Kidney epithelial cell (primary cell): Measurements from ENCODE around the gene LHPP. TPM values are rescaled to one million over a fixed set of nuclear protein-coding genes. Genes with fewer than 3 reads are reported as not detected.

ENCODE experiments used
- DNase-seq: peaks from one replicate; pipeline ENCODE4 v3.0.0-alpha.2; 2010; ENCODE audit warnings: low read depth
- H3K27me3 ChIP-seq: 2 replicates; pipeline ENCODE4 v1.6.0; 2011; ENCODE audit warnings: low read length; ENCODE audit not compliant: control insufficient read depth, insufficient read depth
- H3K36me3 ChIP-seq: 2 replicates; pipeline ENCODE4 v1.5.1; 2011; ENCODE audit warnings: low read length; ENCODE audit not compliant: control insufficient read depth, insufficient read depth
- H3K4me3 ChIP-seq: 2 replicates; pipeline ENCODE4 v1.5.1; 2011; ENCODE audit warnings: low read depth, mild to moderate bottlenecking, control low read depth, low read length
- total RNA-seq: library from RNA; depleted of rRNA; stranded (reverse); fragments of >200 nt; gene quantifications from 2 replicates; pipeline ENCODE4 v1.2.3, GENCODE V29; 2015
- TF ChIP-seq, protein P1 (sequence below): IDR thresholded peaks from 2 replicates; pipeline ENCODE4 v1.5.1; 2011; ENCODE audit warnings: mild to moderate bottlenecking, moderate library complexity, low read length, control low read depth, inconsistent platforms; ENCODE audit not compliant: insufficient read depth, poor library complexity, severe bottlenecking

Gene LHPP
- total RNA-seq, 1 donor from 2014 or later, result 6.3 TPM

DNA sequence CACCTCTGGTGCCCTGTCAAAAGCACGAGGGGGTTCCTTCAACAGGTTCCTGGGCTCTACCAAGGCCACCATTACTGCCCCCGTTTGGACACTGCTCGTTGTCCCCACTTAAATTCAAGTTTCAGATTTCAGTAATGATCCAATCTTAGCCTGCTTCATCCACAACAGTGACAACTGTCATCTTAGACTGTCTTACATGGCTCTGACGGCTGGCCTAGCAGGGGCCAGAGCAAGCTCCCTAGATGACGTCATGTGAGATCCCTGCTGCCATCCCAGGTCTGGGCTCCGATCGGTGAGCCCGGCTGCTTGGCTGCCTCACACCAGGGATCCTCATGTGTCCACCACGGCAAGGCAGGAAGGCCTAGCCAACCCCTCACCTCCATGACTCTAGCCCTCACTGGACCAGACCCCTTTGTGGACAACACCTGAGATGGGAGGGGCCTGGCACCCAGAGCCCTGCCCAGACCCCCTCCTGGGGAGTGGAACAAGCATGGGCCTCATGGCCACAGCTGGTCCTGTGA is 200.1 kb downstream of the LHPP start:
- Histone ChIP-seq H3K27me3 (no peaks in the 10 kb centered on the region), H3K36me3 (no peaks in the 10 kb centered on the region), H3K4me3 (no peak overlapping the region)
- DNase-seq, result no peak
- TF ChIP-seq, protein P1, sequence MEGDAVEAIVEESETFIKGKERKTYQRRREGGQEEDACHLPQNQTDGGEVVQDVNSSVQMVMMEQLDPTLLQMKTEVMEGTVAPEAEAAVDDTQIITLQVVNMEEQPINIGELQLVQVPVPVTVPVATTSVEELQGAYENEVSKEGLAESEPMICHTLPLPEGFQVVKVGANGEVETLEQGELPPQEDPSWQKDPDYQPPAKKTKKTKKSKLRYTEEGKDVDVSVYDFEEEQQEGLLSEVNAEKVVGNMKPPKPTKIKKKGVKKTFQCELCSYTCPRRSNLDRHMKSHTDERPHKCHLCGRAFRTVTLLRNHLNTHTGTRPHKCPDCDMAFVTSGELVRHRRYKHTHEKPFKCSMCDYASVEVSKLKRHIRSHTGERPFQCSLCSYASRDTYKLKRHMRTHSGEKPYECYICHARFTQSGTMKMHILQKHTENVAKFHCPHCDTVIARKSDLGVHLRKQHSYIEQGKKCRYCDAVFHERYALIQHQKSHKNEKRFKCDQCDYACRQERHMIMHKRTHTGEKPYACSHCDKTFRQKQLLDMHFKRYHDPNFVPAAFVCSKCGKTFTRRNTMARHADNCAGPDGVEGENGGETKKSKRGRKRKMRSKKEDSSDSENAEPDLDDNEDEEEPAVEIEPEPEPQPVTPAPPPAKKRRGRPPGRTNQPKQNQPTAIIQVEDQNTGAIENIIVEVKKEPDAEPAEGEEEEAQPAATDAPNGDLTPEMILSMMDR, result no peak

DNA sequence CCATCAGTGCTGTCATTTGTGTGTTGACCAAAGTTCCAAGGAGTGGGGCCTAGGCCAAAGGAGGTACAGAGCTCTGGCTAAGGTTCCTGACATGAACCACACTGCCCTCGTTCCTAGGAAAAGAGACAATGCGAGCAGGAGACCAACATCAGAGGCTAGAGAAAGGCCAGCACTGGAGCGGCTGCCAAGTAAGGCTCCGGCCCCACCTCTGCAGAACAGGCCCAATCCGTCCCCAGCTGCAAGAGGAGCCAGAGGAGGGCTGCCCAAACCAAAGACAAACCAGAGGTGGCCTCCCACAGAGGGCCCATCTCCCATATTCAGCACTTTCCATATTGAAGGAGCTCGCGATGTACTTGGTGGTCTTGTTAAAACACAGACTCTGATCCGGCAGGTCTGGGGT is 201.6 kb downstream of the LHPP start:
- TF ChIP-seq, protein P1, result no peak
- Histone ChIP-seq H3K27me3 (no peaks in the 10 kb centered on the region), H3K4me3 (no peak overlapping the region), H3K36me3 (no peaks in the 10 kb centered on the region)
- no peak for DNase-seq

Other genes starting within 250 kb of the LHPP start
- 56.1 and 64.8 TPM in 2 replicates for gene OAT, start 42.9 kb upstream of the LHPP start, total RNA-seq
- gene NKX1-2, start 11.8 kb upstream of the LHPP start, total RNA-seq, result not detected in 2 replicates